ENCODE data around the gene SGK2. TPM values are rescaled to one million over a fixed set of nuclear protein-coding genes. Genes with fewer than 3 reads are reported as not detected.

SGK2 gene
- total and polyA plus RNA-seq, 2 of the 13 experiments (the other 11 are each of a cell fraction or from before 2014, with no cell fraction given), result 6.2 to 29.4 TPM

GRCh38 chr20:43572891-43573290 lies 14.1 kb downstream of the SGK2 start:
- no peak for ATAC-seq
- POLR2A ChIA-PET, result interaction anchor here (1.0 to 9.7 kb wide), 2 partner anchors 8 to 14 kb away, joined by 4 to 109 read pairs; partner anchors contain the start of gene SGK2
- no peak overlapping the region for H3K4me2 ChIP-seq (ENCODE audit: low read depth, low read length)
- TF ChIP-seq ZNF589 (CRISPR knock-in tag; conservative IDR thresholded peaks at IDR 0.05) (no peak), ZNF724P (CRISPR knock-in tag; IDR thresholded peaks at IDR 0.05; ENCODE audit: borderline replicate concordance) (no peak), ZNF839 (CRISPR knock-in tag; IDR thresholded peaks at IDR 0.05; ENCODE audit: borderline replicate concordance) (0 out of 2 replicates have a peak, but pooled peaks have one; percentile 18), SOX6 (IDR thresholded peaks at IDR 0.05) (no peak), SOX6 (CRISPR knock-in tag; IDR thresholded peaks at IDR 0.05) (no peak), TAF1 (CRISPR knock-in tag; IDR thresholded peaks at IDR 0.05) (no peak), NCOA2 (CRISPR knock-in tag; IDR thresholded peaks at IDR 0.05) (no peak), KDM3A (CRISPR knock-in tag; IDR thresholded peaks at IDR 0.05; ENCODE audit: low read depth) (no peak)
- H3K9me3 ChIP-seq (ENCODE audit: low read length), result no peaks in the 10 kb centered on the region
- no peaks in the 10 kb centered on the region for H4K20me1 ChIP-seq (ENCODE audit: insufficient read depth, low read length)
- H2AFZ ChIP-seq (ENCODE audit: low read length), result no peak overlapping the region
- H3K79me2 ChIP-seq (ENCODE audit: insufficient read depth, low read length), result no peaks in the 10 kb centered on the region
- no peaks in the 10 kb centered on the region for H3K27me3 ChIP-seq (ENCODE audit: control insufficient read depth in 1 of 2, insufficient read depth in 2 of 2, low read length in 2 of 2)
- no peak for FAIRE-seq
- H3K36me3 ChIP-seq (replicated peaks in 1 of 2; ENCODE audit: control insufficient read depth in 1 of 2, insufficient read depth in 2 of 2, low read length in 2 of 2), result peaks cover 0 to 21% of the 10 kb centered on the region in 2 experiments; a peak in 3 of 5 replicates
- DNase-seq (ENCODE audit: low spot score), result no peak
- H3K27ac ChIP-seq (ENCODE audit: extremely low read length, insufficient read depth, low read length), result no peak overlapping the region
- in situ Hi-C loops (cut with HindIII; ENCODE audit: extremely low pct_ligation_motif_present, low pct_unique_long_range_greater_than_20kb) (no loop called here), intact Hi-C loops (cut with micrococcal nuclease; ENCODE audit: unreplicated experiment) (no loop called here)
- no peak overlapping the region for H3K9ac ChIP-seq (ENCODE audit: insufficient read depth, low read depth, low read length)
- BruUV-seq (replicated peaks), result no TSS peak
- CTCF ChIA-PET (ENCODE audit: low intra/inter-chr PET ratio, low total read pairs), result no interaction called here
- peaks cover 18% of the 10 kb centered on the region for H3K4me1 ChIP-seq (ENCODE audit: insufficient read depth, low read length)
- WGBS (ENCODE audit: low lambda C conversion rate), result 98% methylated on average over 8 of the region's 8 CpGs
- no peak overlapping the region for H3K4me3 ChIP-seq (replicated peaks in 1 of 3; ENCODE audit: insufficient read depth in 1 of 3, low read depth in 2 of 3, low read length in 3 of 3)

GRCh38 chr20:43576108-43576507 lies 17.3 kb downstream of the SGK2 start:
- no peaks in the 10 kb centered on the region for H3K27me3 ChIP-seq (ENCODE audit: control insufficient read depth in 1 of 2, insufficient read depth in 2 of 2, low read length in 2 of 2)
- H3K9me3 ChIP-seq (ENCODE audit: low read length), result no peaks in the 10 kb centered on the region
- ATAC-seq (no peak), FAIRE-seq (no peak), DNase-seq (ENCODE audit: low spot score) (no peak)
- H3K36me3 ChIP-seq (replicated peaks in 1 of 2; ENCODE audit: control insufficient read depth in 1 of 2, insufficient read depth in 2 of 2, low read length in 2 of 2), result 0 out of 5 replicates have a peak, but pooled peaks cover 0 to 13% of the 10 kb centered on the region in 2 experiments
- no peaks in the 10 kb centered on the region for H3K79me2 ChIP-seq (ENCODE audit: insufficient read depth, low read length)
- POLR2A ChIA-PET, result interaction anchor here (9.7 kb wide), 1 partner anchor 18 kb away, joined by 109 read pairs; the partner anchor contains the start of gene SGK2
- H3K27ac ChIP-seq (ENCODE audit: extremely low read length, insufficient read depth, low read length), result no peak overlapping the region
- H3K4me2 ChIP-seq (ENCODE audit: low read depth, low read length), result no peak overlapping the region
- TF ChIP-seq SRSF4 (IDR thresholded peaks at IDR 0.05; ENCODE audit: low read depth, low read length, poor library complexity, severe bottlenecking) (no peak), EED (CRISPR knock-in tag; IDR thresholded peaks at IDR 0.05) (no peak), ZNF333 (CRISPR knock-in tag; IDR thresholded peaks at IDR 0.05; ENCODE audit: borderline replicate concordance) (no peak)
- no peak overlapping the region for H3K9ac ChIP-seq (ENCODE audit: insufficient read depth, low read depth, low read length)
- intact Hi-C loops (cut with micrococcal nuclease; ENCODE audit: unreplicated experiment), result no loop called here
- no peak overlapping the region for H3K4me3 ChIP-seq (replicated peaks in 1 of 3; ENCODE audit: insufficient read depth in 1 of 3, low read depth in 2 of 3, low read length in 3 of 3)
- no peak overlapping the region for H2AFZ ChIP-seq (ENCODE audit: low read length)
- CTCF ChIA-PET (ENCODE audit: low intra/inter-chr PET ratio, low total read pairs), result no interaction called here
- H4K20me1 ChIP-seq (ENCODE audit: insufficient read depth, low read length), result no peaks in the 10 kb centered on the region
- 85% methylated on average over 10 of the region's 10 CpGs for WGBS (ENCODE audit: low lambda C conversion rate)
- in situ Hi-C loops (cut with HindIII; ENCODE audit: extremely low pct_ligation_motif_present, low pct_unique_long_range_greater_than_20kb), result no loop called here
- H3K4me1 ChIP-seq (ENCODE audit: insufficient read depth, low read length), result peaks cover 25% of the 10 kb centered on the region
- no TSS peak for BruUV-seq (replicated peaks)

Data from HepG2 (cell line).